Suprapubic skin (tissue), 4 donors: ENCODE results near the gene SKIC8. TPM values are rescaled to one million over a fixed set of nuclear protein-coding genes. Genes with fewer than 3 reads are reported as not detected.
A peak's percentile ranks its signal among the peaks of the same experiment; 100 is the strongest.
"Not testable (repeated sequence)": the region's sequence is repeated elsewhere in the genome, so short reads cannot be mapped to it uniquely, and the experiment has no call there.

Source experiments
- DNase-seq, 2 donors: peaks; one replicate each; pipeline ENCODE4 v3.0.0-alpha.2; 2019; ENCODE audit warnings: low spot score in 2 of 2
- H3K27ac ChIP-seq: fragments of 200-600 bp; sonication (generic); one replicate; pipeline ENCODE4 v1.5.1; 2019
- H3K27me3 ChIP-seq: fragments of 200-600 bp; sonication (generic); one replicate; pipeline ENCODE4 v1.5.1; 2019
- H3K36me3 ChIP-seq: fragments of 200-600 bp; sonication (generic); one replicate; pipeline ENCODE4 v1.5.1; 2019
- H3K4me1 ChIP-seq: fragments of 200-600 bp; sonication (generic); one replicate; pipeline ENCODE4 v1.5.1; 2019
- H3K4me3 ChIP-seq: fragments of 200-600 bp; sonication (generic); one replicate; pipeline ENCODE4 v1.5.1; 2019; ENCODE audit warnings: mild to moderate bottlenecking
- H3K9me3 ChIP-seq: fragments of 200-600 bp; sonication (generic); one replicate; pipeline ENCODE4 v1.5.1; 2019
- EP300 ChIP-seq: sonication (generic); formaldehyde crosslinking; IDR thresholded peaks from one replicate; pipeline ENCODE4 v1.6.1; 2017; ENCODE audit warnings: antibody characterized with exemption
- POLR2A ChIP-seq, 2 donors: fragments of 450-650 bp; IDR thresholded peaks; one replicate each; pipeline ENCODE4 v1.6.1; 2017; ENCODE audit warnings: antibody characterized with exemption in 2 of 2, mild to moderate bottlenecking in 2 of 2, moderate library complexity in 2 of 2
- POLR2AphosphoS5 ChIP-seq, 3 donors: sonication (generic); formaldehyde crosslinking; IDR thresholded peaks; one replicate each; pipeline ENCODE4 v1.6.1; 2017; ENCODE audit warnings: antibody characterized with exemption in 3 of 3
- WGBS: methylation state at CpG from one replicate; pipeline ENCODE4 v1.1.5; 2018; 5-methylcytosine and 5-hydroxymethylcytosine counted together
- total RNA-seq, 4 donors: library from RNA; depleted of rRNA; stranded (reverse); fragments of >200 nt; gene quantifications; one replicate each; pipeline ENCODE4 v1.1.0, GENCODE V29; 2016
- TF ChIP-seq, protein P1 (sequence below), 2 donors: fragments of 200-600 bp in 1 of 2; fragments of 450-650 bp in 1 of 2; sonication (generic) in 1 of 2; IDR thresholded peaks; one replicate each; pipeline ENCODE4 v1.5.1; 2016 to 2019; ENCODE audit warnings: antibody characterized with exemption in 2 of 2, mild to moderate bottlenecking in 1 of 2, moderate library complexity in 1 of 2

Gene SKIC8
- total RNA-seq, 4 donors from 2014 or later: 42.9 to 69.9 (median 56.2) TPM

DNA sequence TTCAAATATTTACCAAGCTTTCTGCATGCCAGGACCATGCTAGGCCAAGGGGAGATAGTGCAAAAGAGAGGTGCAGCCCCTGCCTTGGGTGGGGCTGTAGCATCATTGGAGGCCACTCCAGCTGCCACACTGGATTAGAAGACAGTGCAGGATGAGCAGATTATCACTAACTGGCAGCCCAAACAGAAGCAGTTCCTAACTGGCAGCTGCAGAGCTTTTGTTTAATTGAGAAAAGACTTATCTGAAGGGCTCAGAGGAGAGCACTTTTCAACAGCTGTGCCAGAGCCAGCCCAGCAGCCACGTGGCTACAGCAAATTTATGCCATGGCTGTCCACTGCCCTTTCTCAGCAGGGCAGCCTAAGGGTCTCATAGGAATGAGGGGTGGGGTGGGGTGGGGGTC, 51.5 kb downstream of the SKIC8 start:
- no peaks in the 10 kb centered on the region for H3K36me3 ChIP-seq
- no peak overlapping the region for H3K27ac ChIP-seq
- no peaks in the 10 kb centered on the region for H3K27me3 ChIP-seq
- 67% methylated on average over 1 of the region's 1 CpG for WGBS
- DNase-seq: no peak
- no peak overlapping the region for H3K4me3 ChIP-seq
- H3K4me1 ChIP-seq: no peaks in the 10 kb centered on the region
- TF ChIP-seq POLR2AphosphoS5 (IDR thresholded peaks at IDR 0.05) (no peak), EP300 (no peak), POLR2A (IDR thresholded peaks at IDR 0.05) (no peak)
- TF ChIP-seq, protein P1, sequence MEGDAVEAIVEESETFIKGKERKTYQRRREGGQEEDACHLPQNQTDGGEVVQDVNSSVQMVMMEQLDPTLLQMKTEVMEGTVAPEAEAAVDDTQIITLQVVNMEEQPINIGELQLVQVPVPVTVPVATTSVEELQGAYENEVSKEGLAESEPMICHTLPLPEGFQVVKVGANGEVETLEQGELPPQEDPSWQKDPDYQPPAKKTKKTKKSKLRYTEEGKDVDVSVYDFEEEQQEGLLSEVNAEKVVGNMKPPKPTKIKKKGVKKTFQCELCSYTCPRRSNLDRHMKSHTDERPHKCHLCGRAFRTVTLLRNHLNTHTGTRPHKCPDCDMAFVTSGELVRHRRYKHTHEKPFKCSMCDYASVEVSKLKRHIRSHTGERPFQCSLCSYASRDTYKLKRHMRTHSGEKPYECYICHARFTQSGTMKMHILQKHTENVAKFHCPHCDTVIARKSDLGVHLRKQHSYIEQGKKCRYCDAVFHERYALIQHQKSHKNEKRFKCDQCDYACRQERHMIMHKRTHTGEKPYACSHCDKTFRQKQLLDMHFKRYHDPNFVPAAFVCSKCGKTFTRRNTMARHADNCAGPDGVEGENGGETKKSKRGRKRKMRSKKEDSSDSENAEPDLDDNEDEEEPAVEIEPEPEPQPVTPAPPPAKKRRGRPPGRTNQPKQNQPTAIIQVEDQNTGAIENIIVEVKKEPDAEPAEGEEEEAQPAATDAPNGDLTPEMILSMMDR (IDR thresholded peaks at IDR 0.05): no peak
- H3K9me3 ChIP-seq: no peaks in the 10 kb centered on the region

DNA sequence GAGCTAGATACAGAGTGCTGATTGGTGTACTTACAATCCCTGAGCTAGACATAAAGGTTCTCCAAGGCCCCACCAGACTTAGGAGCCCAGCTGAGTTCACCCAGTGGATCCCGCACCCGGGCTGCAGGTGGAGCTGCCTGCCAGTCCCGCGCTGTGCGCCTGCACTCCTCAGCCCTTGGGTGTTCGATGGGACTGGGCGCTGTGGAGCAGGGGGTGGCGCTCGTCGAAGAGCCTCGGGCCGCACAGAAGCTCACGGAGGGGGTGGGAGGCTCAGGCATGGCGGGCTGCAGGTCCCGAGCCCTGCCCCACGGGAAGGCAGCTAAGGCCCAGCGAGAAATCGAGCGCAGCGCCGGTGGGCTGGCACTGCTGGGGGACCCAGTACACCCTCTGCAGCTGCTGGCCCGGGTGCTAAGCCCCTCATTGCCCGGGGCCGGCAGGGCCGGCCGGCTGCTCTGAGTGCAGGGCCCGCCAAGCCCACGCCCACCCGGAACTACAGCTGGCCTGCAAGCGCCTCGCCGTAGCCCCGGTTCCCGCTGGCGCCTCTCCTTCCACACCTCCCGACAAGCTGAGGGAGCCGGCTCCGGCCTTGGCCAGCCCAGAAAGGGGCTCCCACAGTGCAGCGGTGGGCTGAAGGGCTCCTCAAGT, 53.3 kb downstream of the SKIC8 start:
- H3K4me3 ChIP-seq, H3K27ac ChIP-seq, H3K4me1 ChIP-seq, H3K36me3 ChIP-seq, H3K27me3 ChIP-seq, H3K9me3 ChIP-seq, DNase-seq: not testable (repeated sequence)
- 88% methylated on average over 5 of the region's 39 CpGs for WGBS

DNA sequence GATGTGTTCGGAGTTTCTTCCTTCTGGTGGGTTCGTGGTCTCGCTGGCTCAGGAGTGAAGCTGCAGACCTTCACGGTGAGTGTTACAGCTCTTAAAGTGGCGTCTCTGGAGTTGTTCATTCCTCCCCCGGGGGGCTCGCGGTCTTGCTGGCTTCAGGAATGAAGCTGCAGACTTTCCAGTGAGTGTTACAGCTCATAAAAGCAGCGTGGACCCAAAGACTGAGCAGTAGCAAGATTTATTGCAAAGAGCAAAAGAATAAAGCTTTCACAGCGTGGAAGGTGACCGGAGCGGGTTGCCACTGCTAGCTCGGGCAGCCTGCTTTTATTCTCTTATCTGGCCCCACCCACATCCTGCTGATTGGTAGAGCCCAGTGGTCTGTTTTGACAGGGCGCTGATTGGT, 54.0 kb downstream of the SKIC8 start:
- H3K27me3 ChIP-seq, H3K4me3 ChIP-seq, H3K27ac ChIP-seq, H3K36me3 ChIP-seq, H3K4me1 ChIP-seq, H3K9me3 ChIP-seq: not testable (repeated sequence)
- peak in 1 of 2 donors; percentile 14 for DNase-seq
- 91% methylated on average over 14 of the region's 14 CpGs for WGBS

DNA sequence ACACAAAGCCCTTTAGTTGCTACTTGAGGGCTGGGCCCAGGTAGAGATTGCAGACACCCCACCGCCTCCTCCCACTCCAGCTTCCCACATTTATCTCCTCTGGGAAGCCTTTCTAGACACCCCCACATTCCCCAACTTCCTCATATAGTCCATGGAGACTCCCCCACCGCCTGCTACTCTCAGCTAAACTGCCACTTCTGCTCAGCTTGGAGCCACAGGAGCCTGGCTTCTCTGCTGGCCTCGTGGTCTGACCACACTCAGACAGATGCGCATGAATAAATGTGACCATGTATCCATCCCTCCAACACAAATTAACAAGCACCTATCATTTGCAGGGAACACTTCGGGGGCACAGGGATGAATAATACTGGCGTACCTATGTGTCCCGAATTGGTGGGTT, 54.5 kb downstream of the SKIC8 start:
- no peak for TF ChIP-seq EP300
- no peak for TF ChIP-seq POLR2AphosphoS5 (IDR thresholded peaks at IDR 0.05)
- no peak for TF ChIP-seq POLR2A (IDR thresholded peaks at IDR 0.05)
- TF ChIP-seq, protein P1 (IDR thresholded peaks at IDR 0.05): no peak
- Histone ChIP-seq H3K27ac (no peak overlapping the region), H3K36me3 (no peaks in the 10 kb centered on the region), H3K4me1 (no peaks in the 10 kb centered on the region), H3K4me3 (no peak overlapping the region), H3K9me3 (no peaks in the 10 kb centered on the region), H3K27me3 (no peaks in the 10 kb centered on the region)
- DNase-seq: peak in 1 of 2 donors; percentile 45
- 78% methylated on average over 5 of the region's 7 CpGs for WGBS

DNA sequence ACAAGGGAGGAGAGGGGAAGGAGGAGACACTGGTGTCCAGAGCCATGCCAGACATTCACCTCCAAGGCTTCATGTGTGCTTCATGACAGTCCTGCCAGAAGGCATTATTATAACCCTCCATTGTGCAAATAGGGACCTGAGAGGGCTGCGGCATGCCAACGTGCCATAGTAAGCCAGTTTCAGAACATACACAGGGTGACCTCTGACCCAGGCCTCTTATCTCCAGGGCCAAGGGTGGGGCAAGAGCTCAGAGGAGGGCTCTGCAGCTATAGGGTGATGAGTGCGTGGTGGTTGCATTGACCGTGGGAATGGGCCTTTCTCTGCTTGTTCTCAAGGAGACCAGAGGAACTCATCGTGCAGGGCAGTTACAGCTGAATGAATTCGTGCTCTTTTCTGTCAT, 55.3 kb downstream of the SKIC8 start:
- peak in 1 of 2 donors; percentile 35 for DNase-seq

DNA sequence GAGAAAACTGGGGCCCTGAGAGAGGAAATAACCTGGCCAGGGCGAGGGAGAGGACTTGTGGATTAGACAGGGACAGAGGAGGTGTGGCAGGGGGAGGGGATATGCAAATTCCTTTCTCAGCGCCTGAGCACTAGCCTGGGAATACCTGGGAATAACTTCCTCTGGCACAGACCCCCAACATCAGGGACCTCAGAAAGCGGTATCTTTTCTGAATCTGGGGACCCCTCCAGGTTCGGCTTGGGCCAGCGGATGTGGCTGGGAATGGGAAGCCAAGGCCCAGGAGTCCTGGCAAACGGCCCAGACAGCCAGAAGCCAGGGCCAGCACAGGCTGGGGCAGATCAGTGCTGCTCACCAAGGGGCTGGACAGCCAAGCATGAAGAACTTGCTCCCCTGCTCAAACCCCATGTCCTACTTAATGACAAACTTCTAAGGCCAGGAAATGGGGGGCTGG, 55.9 kb downstream of the SKIC8 start:
- H3K9me3 ChIP-seq: no peaks in the 10 kb centered on the region
- TF ChIP-seq, protein P1 (IDR thresholded peaks at IDR 0.05): no peak
- TF ChIP-seq POLR2A (IDR thresholded peaks at IDR 0.05) (no peak), POLR2AphosphoS5 (IDR thresholded peaks at IDR 0.05) (no peak), EP300 (no peak)
- 44% methylated on average over 4 of the region's 6 CpGs for WGBS
- H3K4me3 ChIP-seq: no peak overlapping the region
- peak in 1 of 2 donors; percentile 55 for DNase-seq
- H3K36me3 ChIP-seq: no peaks in the 10 kb centered on the region
- H3K4me1 ChIP-seq: no peaks in the 10 kb centered on the region
- H3K27me3 ChIP-seq: no peaks in the 10 kb centered on the region
- H3K27ac ChIP-seq: no peak overlapping the region

More for the DNA sequence above, 55.3 kb downstream of the SKIC8 start:
- no peaks in the 10 kb centered on the region for H3K9me3 ChIP-seq
- H3K36me3 ChIP-seq: no peaks in the 10 kb centered on the region
- no peaks in the 10 kb centered on the region for H3K27me3 ChIP-seq
- 84% methylated on average over 6 of the region's 6 CpGs for WGBS
- H3K4me3 ChIP-seq: no peak overlapping the region
- TF ChIP-seq POLR2AphosphoS5 (IDR thresholded peaks at IDR 0.05) (no peak), POLR2A (IDR thresholded peaks at IDR 0.05) (no peak), EP300 (no peak)
- TF ChIP-seq, protein P1 (IDR thresholded peaks at IDR 0.05): no peak
- no peak overlapping the region for H3K27ac ChIP-seq
- no peaks in the 10 kb centered on the region for H3K4me1 ChIP-seq
